GM21381 (cell line): Measurements from ENCODE around the gene RSBN1L.

Experiments
- ATAC-seq: cut with Tn5 transposase; IDR thresholded peaks from one replicate; pipeline ENCODE4 v1.9.1; 2021; ENCODE audit warnings: mild to moderate bottlenecking, moderate library complexity; ENCODE audit not compliant: unreplicated experiment

The RSBN1L gene

GRCh38 chr7:77799078-77799964 is 103.1 kb downstream of the RSBN1L start:
- ATAC-seq = peak; percentile 1

GRCh38 chr7:77800158-77800557 is 103.9 kb downstream of the RSBN1L start:
- ATAC-seq = peak; percentile 12

GRCh38 chr7:77800730-77801129 is 104.5 kb downstream of the RSBN1L start:
- ATAC-seq = no peak

DNA sequence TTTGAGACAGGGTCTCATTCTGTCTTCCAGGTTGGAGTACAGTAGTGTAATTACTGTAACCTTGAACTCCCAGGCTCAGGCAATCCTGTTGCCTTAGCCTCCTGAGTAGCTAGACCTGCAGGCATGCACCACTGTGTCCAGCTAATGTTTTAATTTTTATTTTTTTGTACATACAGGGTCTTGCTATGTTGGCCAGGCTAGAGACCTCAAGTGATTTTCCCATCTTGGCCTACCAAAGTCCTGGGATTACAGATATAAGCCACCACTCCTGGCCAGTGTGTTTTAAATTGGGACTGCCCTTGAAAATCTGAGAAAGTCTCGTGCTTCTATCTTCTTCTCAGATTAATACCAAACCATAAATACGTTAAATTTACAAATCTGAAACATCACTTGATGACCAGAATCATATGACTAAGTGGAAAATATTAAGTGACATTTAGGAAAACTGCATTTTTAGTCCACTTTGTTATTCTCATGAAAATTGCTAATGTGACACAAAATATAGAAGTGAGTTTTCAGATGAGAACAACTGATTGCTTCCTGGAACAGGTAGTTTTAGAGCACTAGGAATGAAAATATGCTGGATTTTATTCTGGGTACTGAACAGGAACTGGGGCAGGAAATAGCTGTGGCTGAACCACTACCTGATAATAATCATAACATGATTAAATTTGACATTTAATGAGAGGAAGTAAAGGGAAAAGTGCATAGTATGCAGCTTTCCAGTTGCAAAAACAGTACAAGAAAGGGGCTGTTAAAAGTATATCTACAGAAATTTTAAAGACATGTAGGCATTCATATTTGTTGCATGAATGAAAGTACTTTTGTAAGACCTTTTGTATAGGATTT is 106.5 kb downstream of the RSBN1L start:
- ATAC-seq = no peak

GRCh38 chr7:77806425-77806824 is 110.2 kb downstream of the RSBN1L start:
- no peak for ATAC-seq

GRCh38 chr7:77808517-77808916 is 112.3 kb downstream of the RSBN1L start:
- no peak for ATAC-seq

DNA sequence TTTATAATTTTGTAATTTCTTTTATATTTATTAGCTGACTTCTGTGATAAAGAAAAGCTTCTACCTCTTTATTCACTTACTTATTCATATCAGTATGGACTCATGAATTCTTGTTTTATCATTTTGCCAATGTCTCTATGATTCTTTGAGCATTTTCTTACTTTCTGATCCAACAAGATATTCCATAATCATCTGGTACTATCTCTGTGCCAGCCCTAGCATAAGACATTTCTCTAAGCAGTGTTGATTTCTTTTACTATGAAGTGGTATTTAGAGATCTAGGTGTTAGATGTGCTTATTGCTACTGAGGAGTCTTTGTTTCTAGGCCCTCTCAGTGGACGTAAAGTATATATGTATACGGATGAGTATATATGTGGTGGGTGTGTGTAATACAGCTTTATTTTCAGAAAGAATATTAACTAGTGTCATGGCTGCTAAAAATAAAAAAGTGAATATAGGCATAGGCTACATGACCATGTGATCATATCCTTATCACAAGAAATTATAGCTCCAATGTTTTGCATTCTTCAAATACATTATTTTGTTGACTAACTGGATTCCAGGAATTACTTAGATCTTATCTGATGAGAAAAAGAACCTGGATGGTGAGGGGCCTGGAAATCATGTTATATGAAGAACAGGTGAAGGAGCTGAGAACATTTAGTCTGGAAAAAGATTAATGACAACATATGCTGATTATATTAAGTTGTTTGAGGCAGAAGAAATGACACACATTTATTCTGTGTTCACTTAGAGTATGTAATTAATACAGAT is 115.4 kb downstream of the RSBN1L start:
- no peak for ATAC-seq

- ATAC-seq = no peak
Observed at GRCh38 chr7:77812290-77812685, 116.0 kb downstream of the RSBN1L start.

GRCh38 chr7:77813180-77813579 is 116.9 kb downstream of the RSBN1L start:
- ATAC-seq = no peak

DNA sequence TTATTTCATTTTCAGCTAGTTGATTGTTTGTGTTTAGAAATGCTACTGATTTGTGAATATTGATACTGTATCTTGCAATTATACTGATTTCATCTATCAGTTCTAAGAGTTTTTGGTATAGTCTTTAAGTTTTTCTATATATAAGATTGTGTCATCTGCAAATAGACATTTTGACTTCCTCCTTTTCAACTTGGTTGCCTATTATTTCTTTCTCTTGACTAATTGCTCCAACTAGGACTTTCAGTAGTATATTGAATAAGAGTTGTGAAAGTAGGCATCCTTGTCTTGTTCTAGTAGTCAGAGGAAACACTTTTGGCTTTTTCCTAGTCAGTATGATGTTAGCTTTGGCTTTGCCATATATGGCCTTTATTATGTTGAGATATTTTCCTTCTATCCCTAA is 122.8 kb downstream of the RSBN1L start:
- ATAC-seq = no peak

DNA sequence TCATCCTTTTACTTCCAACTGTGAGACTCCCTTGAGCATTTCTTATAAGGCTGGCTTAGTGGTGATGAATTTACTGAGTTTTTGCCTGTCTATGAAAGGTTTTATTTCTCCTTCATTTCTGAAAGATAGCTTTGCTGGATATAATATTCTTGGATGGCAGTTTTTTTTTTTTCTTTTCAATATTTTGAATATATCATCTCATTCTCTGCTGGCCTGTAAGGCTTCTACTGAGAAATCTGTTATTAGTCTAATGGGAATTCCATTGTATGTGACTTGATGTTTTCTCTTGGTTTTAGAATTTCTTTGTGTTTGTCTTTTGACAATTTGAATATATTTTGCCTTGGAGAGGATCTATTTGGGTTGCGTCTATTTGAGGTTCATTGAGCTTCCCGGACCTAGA is 124.7 kb downstream of the RSBN1L start:
- no peak for ATAC-seq

DNA sequence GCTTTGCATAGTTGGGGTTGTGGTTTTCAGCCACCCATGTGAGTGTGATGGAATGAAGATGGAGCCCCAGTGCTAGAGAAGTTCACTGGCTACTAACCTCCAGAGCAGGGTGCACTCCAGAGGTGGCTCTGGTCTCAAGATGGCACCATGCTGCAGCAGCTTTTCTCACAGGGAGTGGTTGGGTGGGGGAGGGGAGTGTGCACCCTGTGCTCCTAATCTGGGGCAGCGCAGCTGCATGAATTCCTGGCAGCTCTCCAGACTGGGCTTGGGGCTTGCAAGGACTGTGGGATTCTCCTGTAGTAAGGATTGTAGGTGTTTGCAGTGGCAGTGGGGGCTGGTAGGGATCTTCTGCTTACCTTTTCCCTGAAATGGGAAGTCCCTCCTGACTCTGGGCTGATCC is 126.0 kb downstream of the RSBN1L start:
- no peak for ATAC-seq

DNA sequence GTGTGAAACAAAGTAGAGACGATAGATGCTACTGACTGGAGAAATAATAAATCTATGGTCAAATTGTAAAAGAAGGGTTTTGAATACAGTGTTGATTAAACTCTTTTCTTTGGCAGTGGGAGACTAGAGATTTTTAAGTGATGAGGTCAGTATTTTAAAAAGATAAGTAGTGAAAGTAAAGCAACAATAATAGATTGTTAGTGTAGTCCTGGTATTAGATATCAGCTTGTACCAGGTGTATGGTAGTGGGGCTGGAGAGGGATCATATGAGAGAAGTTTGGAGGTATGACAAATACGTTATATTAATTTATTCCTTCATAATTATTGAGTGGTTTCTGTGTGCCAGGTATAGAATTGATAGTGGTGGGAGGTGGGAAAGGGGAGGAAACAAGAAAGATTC is 127.5 kb downstream of the RSBN1L start:
- no peak for ATAC-seq

DNA sequence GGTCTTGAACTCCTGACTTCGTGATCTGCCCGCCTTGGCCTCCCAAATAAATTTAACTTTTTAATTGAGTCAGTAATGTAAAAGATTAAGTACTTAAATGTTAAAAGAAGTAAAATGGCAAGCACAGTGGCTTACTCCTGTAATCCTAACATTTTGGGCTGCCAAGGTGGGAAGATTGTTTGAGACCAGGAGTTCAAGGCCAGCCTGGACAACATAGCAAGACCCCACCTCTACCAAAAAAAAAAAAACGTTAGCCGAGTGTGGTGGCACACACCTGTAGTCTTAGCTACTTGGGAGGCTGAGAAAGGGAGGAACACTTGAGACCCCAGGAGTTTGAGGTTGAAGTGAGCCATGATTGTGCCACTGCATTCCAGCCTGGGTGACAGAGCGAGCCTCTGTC is 128.4 kb downstream of the RSBN1L start:
- no peak for ATAC-seq

DNA sequence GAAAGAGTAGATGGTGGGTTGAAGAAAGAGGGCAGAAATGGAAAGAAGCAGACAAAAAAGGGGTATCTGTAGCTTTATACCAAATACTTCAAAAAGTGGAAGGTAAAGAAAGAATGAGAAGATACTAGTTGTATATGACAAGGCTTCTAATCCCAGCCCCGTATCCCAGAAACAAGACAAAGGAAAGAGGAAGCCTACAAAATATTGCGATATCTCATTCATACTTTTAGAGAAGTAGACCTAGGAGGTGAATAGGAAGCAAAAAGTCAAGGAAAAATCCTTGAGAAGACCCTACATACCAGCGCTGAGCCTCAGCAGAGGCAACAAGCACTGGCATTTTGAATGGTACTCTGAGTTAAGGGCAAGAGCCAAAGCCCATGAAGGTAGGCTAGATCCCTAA is 128.9 kb downstream of the RSBN1L start:
- ATAC-seq = no peak

GRCh38 chr7:77826300-77826699 is 130.0 kb downstream of the RSBN1L start:
- no peak for ATAC-seq

DNA sequence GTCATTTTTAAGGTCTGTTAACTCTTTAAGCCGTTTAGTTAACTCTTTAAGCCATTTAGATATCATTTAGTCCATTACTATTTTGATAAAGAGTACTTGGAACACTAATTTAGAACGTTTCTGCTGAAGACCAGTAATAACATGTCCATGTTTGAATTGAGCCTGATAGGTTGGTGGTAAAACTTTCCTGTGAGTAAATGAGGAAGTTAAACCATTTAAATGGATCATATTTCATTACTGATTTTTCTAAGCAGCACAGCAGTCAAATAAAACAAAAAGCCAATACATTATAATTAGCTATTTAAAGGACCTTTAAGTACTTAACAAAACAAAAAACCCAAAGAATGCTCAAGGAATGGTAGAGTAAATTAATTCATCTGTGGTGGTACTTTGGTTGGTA is 131.7 kb downstream of the RSBN1L start:
- ATAC-seq = no peak

- no peak for ATAC-seq
Observed at GRCh38 chr7:77830649-77831355, 134.5 kb downstream of the RSBN1L start.

DNA sequence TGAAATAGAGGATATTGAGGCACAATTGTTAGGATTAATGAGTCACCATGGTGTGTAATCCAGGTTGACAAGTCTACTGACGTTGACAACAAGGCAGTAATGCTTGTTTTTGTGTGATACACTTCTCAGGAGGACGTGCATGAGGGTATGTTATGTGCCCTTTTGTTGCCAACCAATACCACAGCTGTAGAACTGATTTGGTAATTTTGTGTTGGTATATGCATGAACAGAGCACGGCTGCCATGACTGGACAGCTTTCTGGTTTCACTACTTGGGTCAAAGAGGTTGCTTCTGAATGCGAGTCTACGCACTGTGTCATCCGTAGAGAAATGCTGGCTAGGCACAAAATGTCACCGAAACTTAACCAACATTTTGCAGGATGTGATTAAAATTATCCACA is 135.2 kb downstream of the RSBN1L start:
- no peak for ATAC-seq

- ATAC-seq = no peak
Observed at GRCh38 chr7:77831953-77832352, 135.7 kb downstream of the RSBN1L start.
